Lower lobe of right lung (tissue), 2 donors: ENCODE data around the gene ANKRD52. TPM values are rescaled to one million over a fixed set of nuclear protein-coding genes. Genes with fewer than 3 reads are reported as not detected.

Experiments used
- ATAC-seq, 2 donors: fragments of 200-7000 bp; cut with Tn5 transposase; one replicate each; pipeline ENCODE4 v1.9.1; 2020 to 2022; ENCODE audit warnings: mild to moderate bottlenecking in 2 of 2, moderate library complexity in 2 of 2
- DNase-seq: peaks from one replicate; pipeline ENCODE4 v3.0.0-alpha.2; 2020
- H3K27ac ChIP-seq: fragments of 200-600 bp; one replicate; pipeline ENCODE4 v1.8.0; 2022
- H3K27me3 ChIP-seq: fragments of 200-600 bp; one replicate; pipeline ENCODE4 v1.8.0; 2022; ENCODE audit warnings: low read depth
- H3K36me3 ChIP-seq: fragments of 200-600 bp; one replicate; pipeline ENCODE4 v1.8.0; 2022; ENCODE audit warnings: mild to moderate bottlenecking
- H3K4me1 ChIP-seq: fragments of 200-600 bp; one replicate; pipeline ENCODE4 v1.8.0; 2022
- H3K4me3 ChIP-seq: fragments of 200-600 bp; one replicate; pipeline ENCODE4 v1.8.0; 2022; ENCODE audit warnings: mild to moderate bottlenecking
- H3K9me3 ChIP-seq: fragments of 200-600 bp; one replicate; pipeline ENCODE4 v1.8.0; 2022
- CTCF ChIP-seq: fragments of 200-600 bp; IDR thresholded peaks from one replicate; pipeline ENCODE4 v1.8.0; 2022; ENCODE audit warnings: antibody characterized with exemption, mild to moderate bottlenecking
- intact Hi-C: fragments of 100-400 bp; cut with DNase I; formaldehyde crosslinking; loops from one replicate; pipeline ENCODE4 v1.11.0; 2022
- long read RNA-seq: library from polyadenylated mRNA; unstranded; transcript quantifications from one replicate; pipeline ENCODE4 v2.0.0, GENCODE V29; 2021
- total RNA-seq: library from RNA; stranded (reverse); fragmentation: NEBNext Ultra II Directional; extraction: Animal tissue kit (Norgen Biotek cat#: 25700); gene quantifications from one replicate; pipeline ENCODE4 v1.2.1, GENCODE V29; 2021
- donor health status: DM: no; HTN: yes; CAD: no; lungs with severe emphysema.

Gene ANKRD52
- 27.8 TPM for total RNA-seq
- long read RNA-seq, partial matches to known transcripts = 11 of 18 reads
- long read RNA-seq, other reads (novel, unspliced or antisense) = 7 of 18 reads

- ATAC-seq (peak; percentile 98), DNase-seq (peak; percentile 83)
- Histone ChIP-seq H3K9me3 (no peaks in the 10 kb centered on the region), H3K27me3 (no peaks in the 10 kb centered on the region), H3K4me1 (peaks cover 31% of the 10 kb centered on the region), H3K36me3 (peaks cover 34% of the 10 kb centered on the region), H3K4me3 (peak within 1 kb of the TSS; percentile 96), H3K27ac (peak within 1 kb of the TSS; percentile 86)
- intact Hi-C loops = no loop called here
- TF ChIP-seq CTCF = peak; percentile 70
These were observed at the start of gene ANKRD52 for GRCh38 chr12:56258068-56258819. ANKRD52 (minus strand) TSS chr12:56258384; CDS start chr12:56258269, 115 bp downstream.

GRCh38 chr12:56307221-56307965, 49.2 kb upstream of the ANKRD52 start:
- no peak overlapping the region for H3K27ac ChIP-seq
- H3K4me3 ChIP-seq = no peak overlapping the region
- H3K9me3 ChIP-seq = no peaks in the 10 kb centered on the region
- peaks cover 3% of the 10 kb centered on the region for H3K4me1 ChIP-seq
- DNase-seq = no peak
- TF ChIP-seq CTCF = no peak
- ATAC-seq = no peak
- H3K36me3 ChIP-seq = peaks cover 76% of the 10 kb centered on the region
- no peaks in the 10 kb centered on the region for H3K27me3 ChIP-seq
- intact Hi-C loops = no loop called here

- intact Hi-C loops = no loop called here
- TF ChIP-seq CTCF = no peak
- DNase-seq = no peak
- H3K36me3 ChIP-seq = peaks cover 57% of the 10 kb centered on the region
- H3K27ac ChIP-seq = no peak overlapping the region
- no peak overlapping the region for H3K4me3 ChIP-seq
- ATAC-seq = no peak
- peaks cover 21% of the 10 kb centered on the region for H3K4me1 ChIP-seq
- no peaks in the 10 kb centered on the region for H3K27me3 ChIP-seq
- no peaks in the 10 kb centered on the region for H3K9me3 ChIP-seq
These were observed 46.8 kb upstream of the ANKRD52 start for GRCh38 chr12:56304872-56305590.

- intact Hi-C loops = no loop called here
- TF ChIP-seq CTCF = no peak
- Histone ChIP-seq H3K9me3 (no peaks in the 10 kb centered on the region), H3K27me3 (no peaks in the 10 kb centered on the region), H3K4me1 (peaks cover 21% of the 10 kb centered on the region), H3K4me3 (no peak overlapping the region), H3K36me3 (peaks cover 49% of the 10 kb centered on the region), H3K27ac (no peak overlapping the region)
- ATAC-seq (no peak), DNase-seq (no peak)
These were observed 46.1 kb upstream of the ANKRD52 start for GRCh38 chr12:56304276-56304675.
